Fibroblast of lung (primary cell): Measurements from ENCODE around the gene CCNJL. TPM values are rescaled to one million over a fixed set of nuclear protein-coding genes. Genes with fewer than 3 reads are reported as not detected.

ENCODE experiments used
- DNase-seq, 2 donors: peaks; one replicate each; pipeline versions ENCODE4 v3.0.0 to v3.0.0-alpha.2; 2010; ENCODE audit warnings: low read depth in 2 of 2
- H2AFZ ChIP-seq: 2 replicates; pipeline ENCODE4 v1.5.1; 2012; ENCODE audit warnings: low read length, control low read depth, inconsistent platforms
- H3K27ac ChIP-seq: 2 replicates; pipeline ENCODE4 v1.5.1; 2011; ENCODE audit warnings: low read length, control low read depth; ENCODE audit not compliant: insufficient read depth
- H3K27me3 ChIP-seq: 2 replicates; pipeline ENCODE4 v1.5.1; 2011; ENCODE audit warnings: mild to moderate bottlenecking, low read length; ENCODE audit not compliant: control insufficient read depth, insufficient read depth
- H3K36me3 ChIP-seq: 2 replicates; pipeline ENCODE4 v1.5.1; 2011; ENCODE audit warnings: low read length; ENCODE audit not compliant: control insufficient read depth, insufficient read depth
- H3K4me1 ChIP-seq: 2 replicates; pipeline ENCODE4 v1.5.1; 2011; ENCODE audit warnings: low read length; ENCODE audit not compliant: control insufficient read depth, insufficient read depth; ENCODE audit errors: extremely low read depth
- H3K4me2 ChIP-seq: 2 replicates; pipeline ENCODE4 v1.5.1; 2011; ENCODE audit warnings: low read length, control low read depth; ENCODE audit not compliant: insufficient read depth; ENCODE audit errors: extremely low read depth
- H3K4me3 ChIP-seq, 4 experiments: fragments of 200-600 bp in 1 of 4; sonication (generic) in 1 of 4; replicated peaks in 1 of 4; 2 replicates each; pipeline ENCODE4 v1.5.1; 2011 to 2016; ENCODE audit warnings: low read length in 4 of 4, low read depth in 3 of 4, mild to moderate bottlenecking in 3 of 4, control low read depth in 2 of 4, inconsistent platforms in 1 of 4, mixed read lengths in 1 of 4; ENCODE audit not compliant: insufficient read depth in 1 of 4; ENCODE audit errors: control extremely low read depth in 1 of 4
- H3K79me2 ChIP-seq: 2 replicates; pipeline ENCODE4 v1.5.1; 2012; ENCODE audit warnings: mild to moderate bottlenecking, low read length, inconsistent platforms; ENCODE audit not compliant: control insufficient read depth, insufficient read depth
- H3K9ac ChIP-seq: 2 replicates; pipeline ENCODE4 v1.5.1; 2011; ENCODE audit warnings: mild to moderate bottlenecking, low read length, control low read depth; ENCODE audit not compliant: insufficient read depth
- H3K9me3 ChIP-seq: 2 replicates; pipeline ENCODE4 v1.5.1; 2012; ENCODE audit warnings: low read depth, low read length; ENCODE audit not compliant: control insufficient read depth, insufficient read depth
- H4K20me1 ChIP-seq: 2 replicates; pipeline ENCODE4 v1.5.1; 2011; ENCODE audit warnings: low read length; ENCODE audit not compliant: control insufficient read depth, insufficient read depth; ENCODE audit errors: extremely low read depth
- EZH2 ChIP-seq: IDR thresholded peaks from 2 replicates; pipeline ENCODE4 v1.5.1; 2012; ENCODE audit warnings: low read length, control low read depth, mild to moderate bottlenecking; ENCODE audit errors: missing control alignments
- polyA plus RNA-seq, 2 donors: library from polyadenylated mRNA; depleted of rRNA in 1 of 2; stranded (reverse) in 1 of 2; unstranded in 1 of 2; fragments of >200 nt; gene quantifications; 2 replicates each; pipeline ENCODE4 v1.2.1, GENCODE V29; 2011 to 2012; ENCODE audit warnings: missing spikeins in 1 of 2
- total RNA-seq: library from RNA; depleted of rRNA; stranded (reverse); fragments of >200 nt; gene quantifications from 2 replicates; pipeline ENCODE4 v1.2.1, GENCODE V29; 2014
- TF ChIP-seq, protein P1 (sequence below), 2 donors: IDR thresholded peaks in 1 of 2; conservative IDR thresholded peaks in 1 of 2; 1 replicate in 1 of 2; 2 replicates in 1 of 2; pipeline ENCODE4 v1.5.1; 2011 to 2012; ENCODE audit warnings: low read length in 2 of 2, control low read depth in 1 of 2, inconsistent platforms in 1 of 2, low read depth in 1 of 2, mild to moderate bottlenecking in 1 of 2

Gene CCNJL
- total and polyA plus RNA-seq, 2 donors (not counting 1 experiment from before 2014, with no cell fraction given) = 0.73 TPM; not detected in 1

GRCh38 chr5:160290751-160291150 is 21.6 kb downstream of the CCNJL start:
- Histone ChIP-seq H3K4me2 (no peak overlapping the region), H3K4me3 (no peak overlapping the region), H3K79me2 (no peaks in the 10 kb centered on the region), H3K9ac (no peak overlapping the region), H2AFZ (no peak overlapping the region), H3K27ac (no peak overlapping the region), H4K20me1 (no peaks in the 10 kb centered on the region), H3K36me3 (no peaks in the 10 kb centered on the region), H3K9me3 (no peaks in the 10 kb centered on the region), H3K27me3 (no peaks in the 10 kb centered on the region), H3K4me1 (no peaks in the 10 kb centered on the region)
- no peak for DNase-seq
- TF ChIP-seq, protein P1, sequence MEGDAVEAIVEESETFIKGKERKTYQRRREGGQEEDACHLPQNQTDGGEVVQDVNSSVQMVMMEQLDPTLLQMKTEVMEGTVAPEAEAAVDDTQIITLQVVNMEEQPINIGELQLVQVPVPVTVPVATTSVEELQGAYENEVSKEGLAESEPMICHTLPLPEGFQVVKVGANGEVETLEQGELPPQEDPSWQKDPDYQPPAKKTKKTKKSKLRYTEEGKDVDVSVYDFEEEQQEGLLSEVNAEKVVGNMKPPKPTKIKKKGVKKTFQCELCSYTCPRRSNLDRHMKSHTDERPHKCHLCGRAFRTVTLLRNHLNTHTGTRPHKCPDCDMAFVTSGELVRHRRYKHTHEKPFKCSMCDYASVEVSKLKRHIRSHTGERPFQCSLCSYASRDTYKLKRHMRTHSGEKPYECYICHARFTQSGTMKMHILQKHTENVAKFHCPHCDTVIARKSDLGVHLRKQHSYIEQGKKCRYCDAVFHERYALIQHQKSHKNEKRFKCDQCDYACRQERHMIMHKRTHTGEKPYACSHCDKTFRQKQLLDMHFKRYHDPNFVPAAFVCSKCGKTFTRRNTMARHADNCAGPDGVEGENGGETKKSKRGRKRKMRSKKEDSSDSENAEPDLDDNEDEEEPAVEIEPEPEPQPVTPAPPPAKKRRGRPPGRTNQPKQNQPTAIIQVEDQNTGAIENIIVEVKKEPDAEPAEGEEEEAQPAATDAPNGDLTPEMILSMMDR (conservative IDR thresholded peaks at IDR 0.05 in 1 of 2, IDR thresholded peaks at IDR 0.05 in 1 of 2; ENCODE audit: low read depth in 1 of 2, low read length in 2 of 2) = no peak
- no peak for TF ChIP-seq EZH2

DNA sequence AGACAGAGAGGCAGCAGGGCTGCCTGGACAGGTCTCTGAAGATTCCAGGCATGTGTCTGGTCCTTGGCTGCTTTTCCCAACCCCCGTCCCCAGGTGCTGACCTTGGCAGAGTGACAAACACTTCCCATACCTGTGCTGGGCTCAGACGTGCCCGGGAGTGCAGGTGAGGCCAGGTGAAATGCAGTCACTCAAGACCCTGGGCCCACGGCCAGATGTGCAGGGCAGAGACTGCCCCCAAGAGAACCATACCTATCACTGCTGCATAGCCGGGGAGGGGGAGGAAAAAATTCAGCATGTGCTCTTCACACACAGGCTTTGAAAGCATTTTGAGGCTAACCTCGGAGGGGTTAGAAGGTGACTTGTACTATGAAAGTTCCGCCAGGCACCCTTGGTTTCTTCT is 22.6 kb downstream of the CCNJL start:
- H4K20me1 ChIP-seq = no peaks in the 10 kb centered on the region
- no peaks in the 10 kb centered on the region for H3K36me3 ChIP-seq
- H3K9me3 ChIP-seq = no peaks in the 10 kb centered on the region
- H3K4me3 ChIP-seq = no peak overlapping the region
- H3K4me1 ChIP-seq = no peaks in the 10 kb centered on the region
- no peak overlapping the region for H3K4me2 ChIP-seq
- H3K27me3 ChIP-seq = no peaks in the 10 kb centered on the region
- no peak overlapping the region for H2AFZ ChIP-seq
- H3K79me2 ChIP-seq = no peaks in the 10 kb centered on the region
- no peak for DNase-seq
- H3K9ac ChIP-seq = no peak overlapping the region
- TF ChIP-seq, protein P1 (conservative IDR thresholded peaks at IDR 0.05 in 1 of 2, IDR thresholded peaks at IDR 0.05 in 1 of 2; ENCODE audit: low read depth in 1 of 2, low read length in 2 of 2) = no peak
- no peak for TF ChIP-seq EZH2
- H3K27ac ChIP-seq = no peak overlapping the region

GRCh38 chr5:160289356-160289651 is 23.1 kb downstream of the CCNJL start:
- no peaks in the 10 kb centered on the region for H3K4me1 ChIP-seq
- H3K36me3 ChIP-seq = no peaks in the 10 kb centered on the region
- TF ChIP-seq, protein P1 (conservative IDR thresholded peaks at IDR 0.05 in 1 of 2, IDR thresholded peaks at IDR 0.05 in 1 of 2; ENCODE audit: low read depth in 1 of 2, low read length in 2 of 2) = no peak
- no peak for TF ChIP-seq EZH2
- no peaks in the 10 kb centered on the region for H3K79me2 ChIP-seq
- H3K27me3 ChIP-seq = no peaks in the 10 kb centered on the region
- no peak overlapping the region for H3K9ac ChIP-seq
- H4K20me1 ChIP-seq = no peaks in the 10 kb centered on the region
- H3K27ac ChIP-seq = no peak overlapping the region
- no peak overlapping the region for H2AFZ ChIP-seq
- no peaks in the 10 kb centered on the region for H3K9me3 ChIP-seq
- H3K4me2 ChIP-seq = no peak overlapping the region
- no peak overlapping the region for H3K4me3 ChIP-seq
- no peak for DNase-seq
